ENCODE measurements around the gene FCAMR.

- TF ChIP-seq HNF4A (conservative IDR thresholded peaks at IDR 0.05) (no peak), CTCF (IDR thresholded peaks at IDR 0.05; ENCODE audit: low read depth, low read length, missing input control) (no peak)
Observed at GRCh38 chr1:206967096-206967849, 3.0 kb downstream of the FCAMR start.
